NB4 (cell line): ENCODE measurements around the gene HOXC10.

Experiments
- DNase-seq: peaks from one replicate; pipeline ENCODE4 v3.0.0; 2010; ENCODE audit warnings: low read depth
- H3K4me3 ChIP-seq: one replicate; pipeline ENCODE4 v1.5.1; 2011; ENCODE audit warnings: mild to moderate bottlenecking, low read depth, low read length, moderate library complexity
- MYC ChIP-seq: IDR thresholded peaks from 2 replicates; pipeline ENCODE4 v1.6.1; 2011; ENCODE audit warnings: low read depth, low read length
- POLR2A ChIP-seq: IDR thresholded peaks from 2 replicates; pipeline ENCODE4 v1.6.1; 2011; ENCODE audit warnings: mild to moderate bottlenecking; ENCODE audit not compliant: insufficient read length; ENCODE audit errors: extremely low read depth
- TF ChIP-seq, protein P1 (sequence below): IDR thresholded peaks from one replicate; pipeline ENCODE4 v1.5.1; 2012; ENCODE audit warnings: low read depth, low read length
- TF ChIP-seq, protein P2 (sequence below): IDR thresholded peaks from 2 replicates; pipeline ENCODE4 v1.6.1; 2011; ENCODE audit warnings: low read depth, low read length

Gene HOXC10

DNA sequence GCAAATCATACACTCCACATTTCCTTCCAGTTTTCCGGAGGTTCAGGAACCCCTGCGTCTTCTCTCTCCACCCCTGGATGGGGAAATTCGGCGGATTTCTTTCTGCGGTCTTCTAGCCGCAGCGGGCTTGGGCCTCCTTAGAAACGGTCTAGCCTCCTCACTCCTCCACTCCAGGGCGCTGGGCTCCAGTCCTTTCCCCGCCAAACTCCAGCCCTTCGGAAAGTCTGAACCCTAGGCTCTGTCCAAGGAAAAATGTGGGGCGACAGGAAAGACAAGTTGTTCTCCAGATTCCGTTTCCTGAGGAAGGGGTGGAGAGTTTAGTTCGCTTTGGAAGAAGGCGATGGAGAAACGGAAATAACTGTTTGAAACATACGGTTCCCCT is 1.4 kb upstream of the HOXC10 start:
- TF ChIP-seq MYC (no peak), POLR2A (no peak)
- TF ChIP-seq, protein P1, sequence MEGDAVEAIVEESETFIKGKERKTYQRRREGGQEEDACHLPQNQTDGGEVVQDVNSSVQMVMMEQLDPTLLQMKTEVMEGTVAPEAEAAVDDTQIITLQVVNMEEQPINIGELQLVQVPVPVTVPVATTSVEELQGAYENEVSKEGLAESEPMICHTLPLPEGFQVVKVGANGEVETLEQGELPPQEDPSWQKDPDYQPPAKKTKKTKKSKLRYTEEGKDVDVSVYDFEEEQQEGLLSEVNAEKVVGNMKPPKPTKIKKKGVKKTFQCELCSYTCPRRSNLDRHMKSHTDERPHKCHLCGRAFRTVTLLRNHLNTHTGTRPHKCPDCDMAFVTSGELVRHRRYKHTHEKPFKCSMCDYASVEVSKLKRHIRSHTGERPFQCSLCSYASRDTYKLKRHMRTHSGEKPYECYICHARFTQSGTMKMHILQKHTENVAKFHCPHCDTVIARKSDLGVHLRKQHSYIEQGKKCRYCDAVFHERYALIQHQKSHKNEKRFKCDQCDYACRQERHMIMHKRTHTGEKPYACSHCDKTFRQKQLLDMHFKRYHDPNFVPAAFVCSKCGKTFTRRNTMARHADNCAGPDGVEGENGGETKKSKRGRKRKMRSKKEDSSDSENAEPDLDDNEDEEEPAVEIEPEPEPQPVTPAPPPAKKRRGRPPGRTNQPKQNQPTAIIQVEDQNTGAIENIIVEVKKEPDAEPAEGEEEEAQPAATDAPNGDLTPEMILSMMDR: no peak
- TF ChIP-seq, protein P2, sequence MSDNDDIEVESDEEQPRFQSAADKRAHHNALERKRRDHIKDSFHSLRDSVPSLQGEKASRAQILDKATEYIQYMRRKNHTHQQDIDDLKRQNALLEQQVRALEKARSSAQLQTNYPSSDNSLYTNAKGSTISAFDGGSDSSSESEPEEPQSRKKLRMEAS: no peak
- peak overlapping the region; percentile 49 for H3K4me3 ChIP-seq
- DNase-seq: peak; percentile 61

DNA sequence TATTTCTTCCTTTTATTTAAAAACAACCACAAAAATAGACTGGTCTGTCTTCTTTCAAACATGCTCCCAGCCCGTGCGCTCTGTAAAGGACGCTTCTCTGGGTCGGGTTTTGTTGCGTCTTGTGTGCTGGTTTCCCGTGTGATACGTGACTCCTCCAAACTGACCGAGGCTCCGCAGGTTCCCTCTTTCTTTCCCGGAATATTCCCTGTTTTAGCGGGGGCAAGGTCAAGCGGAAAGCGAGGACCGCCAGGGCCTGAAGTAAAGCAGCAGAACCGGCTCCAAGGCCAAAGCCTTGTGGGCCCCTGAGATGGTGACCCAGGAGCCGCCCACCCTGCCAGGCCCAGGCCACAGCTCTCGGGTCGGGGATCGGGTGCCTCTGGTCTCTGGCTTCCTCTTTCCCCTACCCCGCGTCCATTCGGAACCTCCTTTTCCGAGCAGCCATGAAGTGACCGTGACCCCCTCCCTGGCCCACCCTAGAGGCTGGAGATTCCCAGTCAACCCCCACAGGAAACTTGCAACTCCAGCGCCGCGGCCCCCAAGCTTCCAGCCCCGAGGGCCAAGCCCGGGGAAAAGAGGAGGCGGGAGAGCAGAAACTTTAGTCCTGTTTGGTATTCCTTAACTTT is 885 bp upstream of the HOXC10 start:
- peak; percentile 55 for DNase-seq
- no peak for TF ChIP-seq MYC
- TF ChIP-seq POLR2A: no peak
- TF ChIP-seq, protein P1: no peak
- TF ChIP-seq, protein P2: no peak
- peak overlapping the region; percentile 49 for H3K4me3 ChIP-seq

DNA sequence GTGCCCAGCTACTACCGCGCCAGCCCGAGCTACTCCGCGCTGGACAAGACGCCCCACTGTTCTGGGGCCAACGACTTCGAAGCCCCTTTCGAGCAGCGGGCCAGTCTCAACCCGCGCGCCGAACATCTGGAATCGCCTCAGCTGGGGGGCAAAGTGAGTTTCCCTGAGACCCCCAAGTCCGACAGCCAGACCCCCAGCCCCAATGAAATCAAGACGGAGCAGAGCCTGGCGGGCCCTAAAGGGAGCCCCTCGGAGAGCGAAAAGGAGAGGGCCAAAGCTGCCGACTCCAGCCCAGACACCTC is 697 bp downstream of the HOXC10 start:
- TF ChIP-seq POLR2A (no peak), MYC (no peak)
- TF ChIP-seq, protein P1: no peak
- TF ChIP-seq, protein P2: no peak
- no peak for DNase-seq
- peak overlapping the region; percentile 75 for H3K4me3 ChIP-seq

DNA sequence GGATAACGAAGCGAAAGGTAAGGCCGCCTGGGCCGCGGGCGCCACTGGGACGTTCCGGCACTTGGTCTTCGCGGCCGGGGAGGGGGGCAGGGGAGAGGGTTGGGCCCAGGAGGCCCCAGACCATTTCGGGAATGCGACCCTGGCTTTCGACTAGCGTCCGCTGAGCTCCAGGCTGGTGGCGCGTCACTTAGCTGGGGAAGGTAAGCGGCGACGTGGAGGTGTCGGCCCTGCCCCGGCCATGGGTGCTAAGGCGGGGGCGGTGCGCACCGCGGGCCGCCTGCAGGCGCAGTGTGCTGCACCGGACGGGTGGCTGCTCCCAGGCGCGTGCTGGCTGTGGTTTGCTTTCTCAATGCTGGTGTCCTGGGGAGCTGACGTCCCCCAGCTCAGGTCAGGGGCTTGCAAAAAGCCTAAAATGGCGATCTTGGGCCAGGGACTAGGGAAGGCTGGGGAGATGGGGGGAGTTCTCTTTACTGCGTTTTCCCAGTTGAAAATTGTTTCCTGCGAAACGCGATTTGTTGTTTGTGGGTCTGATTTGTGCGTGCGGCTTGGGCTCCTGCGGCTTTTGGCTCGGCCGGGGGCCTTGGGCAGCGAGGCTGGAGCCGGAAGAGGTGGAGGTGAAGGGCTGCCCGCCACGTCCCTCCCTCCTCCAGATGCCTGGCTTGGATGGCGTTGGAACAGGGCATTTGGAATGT is 1.2 kb downstream of the HOXC10 start:
- peak overlapping the region; percentile 75 for H3K4me3 ChIP-seq

DNA sequence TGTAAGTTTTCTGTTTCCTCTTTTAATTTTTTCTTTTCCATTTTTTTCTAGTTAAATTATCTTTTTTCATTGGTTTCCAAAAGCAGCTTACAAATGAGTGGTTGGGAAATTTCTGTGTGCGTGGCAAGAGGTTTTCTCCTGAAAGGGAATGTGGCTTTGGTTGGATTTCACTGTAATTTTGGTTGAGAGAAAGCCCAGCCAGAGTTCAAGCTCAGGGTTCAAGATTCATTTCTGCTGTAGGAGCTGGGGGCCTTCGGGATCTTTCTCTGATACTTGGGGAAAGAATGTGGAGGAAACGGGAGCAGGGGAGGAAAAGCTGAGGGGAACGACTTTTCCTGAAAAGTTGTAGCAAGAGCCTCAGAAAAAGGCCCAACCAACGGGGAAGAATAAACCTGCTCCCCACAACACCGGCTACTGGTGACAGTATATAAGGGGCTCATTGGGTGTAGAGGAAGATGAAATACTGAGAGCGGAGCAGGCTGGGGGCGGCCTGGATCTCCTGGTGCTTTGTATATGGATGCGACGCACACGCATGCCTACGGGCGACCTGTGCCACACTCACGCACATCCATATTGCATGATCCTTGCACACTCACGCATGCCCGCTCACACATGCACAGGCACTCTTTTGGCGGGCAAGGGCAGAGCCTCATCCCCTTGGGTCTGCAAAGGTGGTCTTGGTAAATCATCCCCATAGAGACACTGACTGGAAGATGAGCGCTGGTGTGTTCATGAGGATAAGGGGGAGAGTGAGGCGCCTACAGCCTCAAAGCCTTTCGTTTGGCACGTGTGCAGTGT is 1.9 kb downstream of the HOXC10 start:
- TF ChIP-seq, protein P1: no peak
- TF ChIP-seq MYC: no peak
- no peak for TF ChIP-seq POLR2A
- TF ChIP-seq, protein P2: no peak
- no peak for DNase-seq
- peak overlapping the region; percentile 75 for H3K4me3 ChIP-seq

More for the DNA sequence above, 1.2 kb downstream of the HOXC10 start:
- DNase-seq: peak; percentile 94
- TF ChIP-seq, protein P1: no peak
- TF ChIP-seq MYC: peak; percentile 87
- TF ChIP-seq, protein P2: peak; percentile 88
- TF ChIP-seq POLR2A: peak; percentile 28
